Suprapubic skin (tissue), 4 donors: Measurements from ENCODE around the gene GPC5. TPM values are rescaled to one million over a fixed set of nuclear protein-coding genes. Genes with fewer than 3 reads are reported as not detected.

ENCODE experiments used
- DNase-seq, 2 donors: peaks; one replicate each; pipeline ENCODE4 v3.0.0-alpha.2; 2019; ENCODE audit warnings: low spot score in 2 of 2
- H3K27ac ChIP-seq: fragments of 200-600 bp; sonication (generic); one replicate; pipeline ENCODE4 v1.5.1; 2019
- H3K27me3 ChIP-seq: fragments of 200-600 bp; sonication (generic); one replicate; pipeline ENCODE4 v1.5.1; 2019
- H3K36me3 ChIP-seq: fragments of 200-600 bp; sonication (generic); one replicate; pipeline ENCODE4 v1.5.1; 2019
- H3K4me1 ChIP-seq: fragments of 200-600 bp; sonication (generic); one replicate; pipeline ENCODE4 v1.5.1; 2019
- H3K4me3 ChIP-seq: fragments of 200-600 bp; sonication (generic); one replicate; pipeline ENCODE4 v1.5.1; 2019; ENCODE audit warnings: mild to moderate bottlenecking
- H3K9me3 ChIP-seq: fragments of 200-600 bp; sonication (generic); one replicate; pipeline ENCODE4 v1.5.1; 2019
- EP300 ChIP-seq: sonication (generic); formaldehyde crosslinking; IDR thresholded peaks from one replicate; pipeline ENCODE4 v1.6.1; 2017; ENCODE audit warnings: antibody characterized with exemption
- POLR2A ChIP-seq, 2 donors: fragments of 450-650 bp; IDR thresholded peaks; one replicate each; pipeline ENCODE4 v1.6.1; 2017; ENCODE audit warnings: antibody characterized with exemption in 2 of 2, mild to moderate bottlenecking in 2 of 2, moderate library complexity in 2 of 2
- POLR2AphosphoS5 ChIP-seq, 3 donors: sonication (generic); formaldehyde crosslinking; IDR thresholded peaks; one replicate each; pipeline ENCODE4 v1.6.1; 2017; ENCODE audit warnings: antibody characterized with exemption in 3 of 3
- whole genome bisulfite sequencing: methylation state at CpG from one replicate; pipeline ENCODE4 v1.1.5; 2018; 5-methylcytosine and 5-hydroxymethylcytosine counted together
- total RNA-seq, 4 donors: library from RNA; depleted of rRNA; stranded (reverse); fragments of >200 nt; gene quantifications; one replicate each; pipeline ENCODE4 v1.1.0, GENCODE V29; 2016
- TF ChIP-seq, protein P1 (sequence below), 2 donors: fragments of 200-600 bp in 1 of 2; fragments of 450-650 bp in 1 of 2; sonication (generic) in 1 of 2; IDR thresholded peaks; one replicate each; pipeline ENCODE4 v1.5.1; 2016 to 2019; ENCODE audit warnings: antibody characterized with exemption in 2 of 2, mild to moderate bottlenecking in 1 of 2, moderate library complexity in 1 of 2

The GPC5 gene
- total RNA-seq, 4 donors from 2014 or later: 0.55 TPM; not detected in 3

DNA sequence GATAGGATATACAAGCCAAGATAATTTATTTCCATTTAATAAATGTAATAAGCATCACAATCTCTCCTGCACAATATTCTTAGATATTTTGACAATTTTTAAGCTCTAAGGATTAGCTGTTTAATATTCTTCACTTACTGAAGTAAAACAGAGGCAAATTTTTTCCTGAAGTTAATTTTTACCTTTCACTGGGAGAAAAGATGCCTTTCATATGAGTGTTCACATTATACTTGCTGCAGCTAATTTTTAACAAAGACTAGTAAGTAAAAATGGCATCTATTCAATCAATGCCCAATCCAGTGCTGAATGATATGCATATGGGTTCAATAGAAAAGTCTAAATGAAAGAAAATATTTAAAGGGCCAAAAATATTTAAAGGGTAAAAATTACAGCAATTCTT is 1451.0 kb downstream of the GPC5 start:
- Histone ChIP-seq H3K27ac (no peak overlapping the region), H3K27me3 (no peaks in the 10 kb centered on the region), H3K36me3 (no peaks in the 10 kb centered on the region), H3K4me1 (no peaks in the 10 kb centered on the region), H3K9me3 (no peaks in the 10 kb centered on the region), H3K4me3 (no peak overlapping the region)
- DNase-seq: no peak
- TF ChIP-seq, protein P1, sequence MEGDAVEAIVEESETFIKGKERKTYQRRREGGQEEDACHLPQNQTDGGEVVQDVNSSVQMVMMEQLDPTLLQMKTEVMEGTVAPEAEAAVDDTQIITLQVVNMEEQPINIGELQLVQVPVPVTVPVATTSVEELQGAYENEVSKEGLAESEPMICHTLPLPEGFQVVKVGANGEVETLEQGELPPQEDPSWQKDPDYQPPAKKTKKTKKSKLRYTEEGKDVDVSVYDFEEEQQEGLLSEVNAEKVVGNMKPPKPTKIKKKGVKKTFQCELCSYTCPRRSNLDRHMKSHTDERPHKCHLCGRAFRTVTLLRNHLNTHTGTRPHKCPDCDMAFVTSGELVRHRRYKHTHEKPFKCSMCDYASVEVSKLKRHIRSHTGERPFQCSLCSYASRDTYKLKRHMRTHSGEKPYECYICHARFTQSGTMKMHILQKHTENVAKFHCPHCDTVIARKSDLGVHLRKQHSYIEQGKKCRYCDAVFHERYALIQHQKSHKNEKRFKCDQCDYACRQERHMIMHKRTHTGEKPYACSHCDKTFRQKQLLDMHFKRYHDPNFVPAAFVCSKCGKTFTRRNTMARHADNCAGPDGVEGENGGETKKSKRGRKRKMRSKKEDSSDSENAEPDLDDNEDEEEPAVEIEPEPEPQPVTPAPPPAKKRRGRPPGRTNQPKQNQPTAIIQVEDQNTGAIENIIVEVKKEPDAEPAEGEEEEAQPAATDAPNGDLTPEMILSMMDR (IDR thresholded peaks at IDR 0.05): no peak
- TF ChIP-seq POLR2A (IDR thresholded peaks at IDR 0.05): no peak
- TF ChIP-seq EP300: no peak
- TF ChIP-seq POLR2AphosphoS5 (IDR thresholded peaks at IDR 0.05): no peak

DNA sequence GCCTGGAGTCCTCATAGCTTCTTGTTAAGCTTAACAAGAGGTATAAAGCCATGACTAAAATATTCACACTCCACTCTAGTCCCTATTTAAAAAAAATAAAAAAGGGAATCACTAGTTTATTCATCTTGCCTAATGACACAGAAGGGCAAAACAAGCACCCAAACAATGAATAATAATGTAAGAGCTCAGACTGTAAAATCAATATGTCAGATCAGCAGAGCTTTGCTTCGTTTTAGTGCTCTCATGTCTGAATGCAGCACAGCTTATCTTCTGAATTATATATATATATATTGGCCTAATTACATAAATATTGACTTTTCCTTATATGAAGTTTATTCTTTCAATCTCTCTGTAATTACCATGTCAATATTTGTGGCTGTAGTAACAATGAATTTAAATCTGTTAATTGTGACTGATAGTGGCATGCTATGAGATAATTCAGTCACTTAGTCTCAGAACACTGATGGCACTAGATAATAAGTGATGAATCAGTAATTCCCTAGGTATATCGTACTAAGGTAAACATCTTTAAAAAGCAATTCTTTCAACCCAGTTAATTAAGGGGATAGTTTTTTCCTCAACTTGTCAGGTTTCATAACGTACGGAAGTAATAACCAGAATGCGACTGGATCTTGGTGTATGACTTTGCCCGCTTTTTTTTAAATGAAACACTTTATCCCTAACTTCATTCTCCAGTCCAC is 1466.3 kb downstream of the GPC5 start:
- Histone ChIP-seq H3K27me3 (no peaks in the 10 kb centered on the region), H3K9me3 (no peaks in the 10 kb centered on the region), H3K4me3 (no peak overlapping the region), H3K36me3 (no peaks in the 10 kb centered on the region), H3K27ac (no peak overlapping the region), H3K4me1 (no peaks in the 10 kb centered on the region)
- no peak for DNase-seq
- no peak for TF ChIP-seq POLR2A (IDR thresholded peaks at IDR 0.05)
- WGBS: 89% methylated on average over 6 of the region's 6 CpGs

DNA sequence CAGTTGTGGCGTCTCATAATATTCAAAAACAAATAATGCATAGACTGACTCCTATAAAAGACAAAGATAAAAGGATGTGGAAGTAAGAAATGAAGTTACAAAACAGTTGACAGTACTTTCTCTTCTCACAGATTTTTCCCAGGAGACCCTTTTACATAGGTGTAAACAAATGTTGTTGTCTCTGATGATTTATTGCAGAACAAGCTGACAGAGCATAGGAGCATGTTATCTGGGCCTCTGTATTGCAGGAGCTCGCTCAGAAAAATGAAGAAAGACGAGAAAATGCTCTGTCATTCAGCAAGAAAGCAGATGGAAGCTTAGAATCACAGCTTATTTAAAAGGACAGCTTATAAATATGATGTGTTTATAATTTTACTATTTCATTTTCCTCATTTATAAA is 1474.6 kb downstream of the GPC5 start:
- no peak for DNase-seq
- TF ChIP-seq POLR2AphosphoS5 (IDR thresholded peaks at IDR 0.05) (no peak), EP300 (no peak), POLR2A (IDR thresholded peaks at IDR 0.05) (no peak)
- TF ChIP-seq, protein P1 (IDR thresholded peaks at IDR 0.05): no peak
- no peaks in the 10 kb centered on the region for H3K9me3 ChIP-seq
- no peak overlapping the region for H3K4me3 ChIP-seq
- no peaks in the 10 kb centered on the region for H3K27me3 ChIP-seq
- H3K27ac ChIP-seq: no peak overlapping the region
- 79% methylated on average over 3 of the region's 3 CpGs for WGBS
- no peaks in the 10 kb centered on the region for H3K4me1 ChIP-seq
- H3K36me3 ChIP-seq: no peaks in the 10 kb centered on the region

DNA sequence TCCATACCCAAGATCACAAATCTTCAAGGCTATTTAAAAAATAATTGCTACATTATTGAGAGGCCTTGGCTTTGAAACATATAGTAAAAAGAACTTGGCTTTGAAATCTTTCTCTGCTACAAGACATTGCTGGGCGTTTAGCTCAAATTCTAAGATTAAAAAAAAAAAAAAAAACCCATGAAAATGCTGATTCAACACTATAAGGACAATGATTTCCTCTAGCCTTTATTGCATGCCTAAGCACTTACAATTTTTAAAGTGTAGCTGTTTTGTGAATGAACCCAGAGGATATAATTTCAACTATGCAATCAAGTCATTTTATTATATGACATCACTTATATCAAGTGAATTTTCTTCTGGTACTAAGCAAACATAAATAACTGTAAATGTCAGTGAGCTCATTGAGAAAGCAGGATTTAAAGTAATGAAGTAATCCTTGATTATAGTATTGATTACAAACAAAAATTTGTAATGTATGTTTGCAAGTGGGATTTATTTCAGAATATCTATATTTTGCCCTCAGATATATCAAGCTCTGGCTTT is 1488.2 kb downstream of the GPC5 start:
- TF ChIP-seq EP300: no peak
- TF ChIP-seq POLR2A (IDR thresholded peaks at IDR 0.05): no peak
- TF ChIP-seq, protein P1 (IDR thresholded peaks at IDR 0.05): no peak
- no peak for TF ChIP-seq POLR2AphosphoS5 (IDR thresholded peaks at IDR 0.05)
- no peaks in the 10 kb centered on the region for H3K9me3 ChIP-seq
- H3K4me1 ChIP-seq: no peaks in the 10 kb centered on the region
- no peaks in the 10 kb centered on the region for H3K36me3 ChIP-seq
- no peak for DNase-seq
- H3K27me3 ChIP-seq: no peaks in the 10 kb centered on the region
- no peak overlapping the region for H3K27ac ChIP-seq
- WGBS: 40% methylated on average over 1 of the region's 1 CpG
- H3K4me3 ChIP-seq: no peak overlapping the region

DNA sequence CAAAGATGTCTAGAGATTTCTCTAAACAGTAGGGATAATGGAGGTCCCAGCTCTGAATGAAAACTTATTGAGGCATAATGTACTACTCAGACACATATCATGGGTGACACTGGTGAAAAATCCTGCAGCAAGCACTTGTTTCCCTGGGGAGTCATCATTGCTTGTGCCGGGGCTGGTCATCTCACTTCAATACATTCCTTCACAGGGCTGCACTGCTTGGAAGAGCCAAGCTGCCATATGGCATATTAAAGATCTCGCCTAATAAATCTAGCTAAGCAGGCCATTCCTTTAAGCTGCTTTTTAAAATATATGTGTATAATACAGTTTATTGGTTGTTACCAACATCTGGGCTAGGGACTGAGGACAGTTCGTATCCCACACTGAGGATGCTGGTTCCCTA is 1496.0 kb downstream of the GPC5 start:
- Histone ChIP-seq H3K4me1 (no peaks in the 10 kb centered on the region), H3K36me3 (no peaks in the 10 kb centered on the region), H3K4me3 (no peak overlapping the region), H3K9me3 (no peaks in the 10 kb centered on the region), H3K27me3 (no peaks in the 10 kb centered on the region), H3K27ac (no peak overlapping the region)
- TF ChIP-seq, protein P1 (IDR thresholded peaks at IDR 0.05): no peak
- TF ChIP-seq POLR2A (IDR thresholded peaks at IDR 0.05): no peak
- TF ChIP-seq POLR2AphosphoS5 (IDR thresholded peaks at IDR 0.05): no peak
- TF ChIP-seq EP300: no peak
- no peak for DNase-seq
- WGBS: 85% methylated on average over 3 of the region's 3 CpGs
